ENCODE results near the gene KCNV2. TPM values are rescaled to one million over a fixed set of nuclear protein-coding genes. Genes with fewer than 3 reads are reported as not detected.

The KCNV2 gene
- total RNA-seq, 2 experiments from 2014 or later, result not detected

DNA sequence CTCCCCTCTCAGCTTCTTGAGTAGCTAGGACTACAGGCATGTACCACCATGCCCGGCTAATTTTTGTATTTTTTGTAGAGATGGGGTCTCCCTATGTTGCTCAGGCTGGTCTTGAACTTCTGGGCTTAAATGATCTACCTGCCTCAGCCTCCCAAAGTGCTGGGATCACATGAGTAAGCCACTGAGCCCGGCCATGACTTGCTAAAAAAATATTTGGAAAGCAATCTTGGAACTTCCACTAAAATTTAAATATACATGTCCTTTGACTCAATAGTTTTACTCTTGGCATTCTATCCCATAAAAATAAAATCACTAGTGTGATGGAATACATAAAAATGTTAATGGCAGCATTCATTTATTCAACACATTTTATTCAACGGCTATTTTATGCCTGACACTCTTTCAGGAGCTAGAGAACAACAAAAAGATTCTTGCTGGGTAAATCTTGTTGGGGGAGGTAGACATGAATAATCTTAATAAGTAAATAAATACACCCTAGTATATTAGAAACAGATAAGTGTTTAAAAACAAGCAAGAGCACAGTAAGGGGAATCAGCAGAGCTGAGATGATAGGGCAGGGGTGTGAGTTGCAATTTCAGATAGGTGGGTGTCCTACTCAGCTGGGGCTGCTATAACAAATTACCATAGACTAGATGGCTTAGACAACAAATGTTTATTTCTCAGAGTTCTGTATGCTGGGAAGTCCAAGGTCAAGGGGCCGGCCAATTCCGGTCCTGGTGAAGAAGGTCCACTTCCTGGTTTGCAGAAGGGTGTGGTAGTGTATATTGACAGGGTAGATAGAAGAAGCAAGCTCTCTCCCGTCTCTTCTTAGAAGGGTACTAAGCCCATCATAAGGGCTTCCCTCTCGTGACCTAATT is 50.7 kb downstream of the KCNV2 start:
- Histone ChIP-seq H3K4me3 (ENCODE audit: low read depth, low read length, poor library complexity, severe bottlenecking) (no peak overlapping the region), H3K27ac (ENCODE audit: low read depth, low read length, poor library complexity, severe bottlenecking) (no peak overlapping the region), H3K4me2 (ENCODE audit: low read length) (no peak overlapping the region), H3K4me1 (ENCODE audit: insufficient read depth, low read length, poor library complexity, severe bottlenecking) (no peaks in the 10 kb centered on the region), H3K9me2 (ENCODE audit: insufficient read depth, low read length) (no peaks in the 10 kb centered on the region), H3K9me3 (ENCODE audit: low read length) (no peaks in the 10 kb centered on the region), H3K79me2 (ENCODE audit: insufficient read depth, low read depth, low read length) (no peaks in the 10 kb centered on the region), H4K20me1 (ENCODE audit: insufficient read depth, low read length) (no peaks in the 10 kb centered on the region), H3K36me3 (ENCODE audit: insufficient read depth, low read length) (peaks cover 68% of the 10 kb centered on the region), H2AFZ (ENCODE audit: low read length) (no peak overlapping the region)
- no TSS peak for BruUV-seq (replicated peaks)
- CTCF ChIA-PET (ENCODE audit: unreplicated experiment), result no interaction called here
- POLR2A ChIA-PET, result interaction anchor here (0.6 to 0.7 kb wide), 2 partner anchors 48 to 1343 kb away, joined by 3 read pairs; no protein-coding TSS in a partner anchor
- no peak for DNase-seq (ENCODE audit: low spot score)
- TF ChIP-seq, protein P1, sequence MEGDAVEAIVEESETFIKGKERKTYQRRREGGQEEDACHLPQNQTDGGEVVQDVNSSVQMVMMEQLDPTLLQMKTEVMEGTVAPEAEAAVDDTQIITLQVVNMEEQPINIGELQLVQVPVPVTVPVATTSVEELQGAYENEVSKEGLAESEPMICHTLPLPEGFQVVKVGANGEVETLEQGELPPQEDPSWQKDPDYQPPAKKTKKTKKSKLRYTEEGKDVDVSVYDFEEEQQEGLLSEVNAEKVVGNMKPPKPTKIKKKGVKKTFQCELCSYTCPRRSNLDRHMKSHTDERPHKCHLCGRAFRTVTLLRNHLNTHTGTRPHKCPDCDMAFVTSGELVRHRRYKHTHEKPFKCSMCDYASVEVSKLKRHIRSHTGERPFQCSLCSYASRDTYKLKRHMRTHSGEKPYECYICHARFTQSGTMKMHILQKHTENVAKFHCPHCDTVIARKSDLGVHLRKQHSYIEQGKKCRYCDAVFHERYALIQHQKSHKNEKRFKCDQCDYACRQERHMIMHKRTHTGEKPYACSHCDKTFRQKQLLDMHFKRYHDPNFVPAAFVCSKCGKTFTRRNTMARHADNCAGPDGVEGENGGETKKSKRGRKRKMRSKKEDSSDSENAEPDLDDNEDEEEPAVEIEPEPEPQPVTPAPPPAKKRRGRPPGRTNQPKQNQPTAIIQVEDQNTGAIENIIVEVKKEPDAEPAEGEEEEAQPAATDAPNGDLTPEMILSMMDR (conservative IDR thresholded peaks at IDR 0.05; ENCODE audit: low read length), result no peak
- no peak for TF ChIP-seq EZH2phosphoT487 (IDR thresholded peaks at IDR 0.05; ENCODE audit: borderline replicate concordance, low read depth, low read length)
- intact Hi-C loops (cut with micrococcal nuclease; ENCODE audit: unreplicated experiment), result no loop called here

- POLR2A ChIA-PET, result interaction anchor here (0.6 kb wide), 1 partner anchor 47 kb away, joined by 3 read pairs; no protein-coding TSS in a partner anchor
- peaks cover 83% of the 10 kb centered on the region for H3K36me3 ChIP-seq (ENCODE audit: insufficient read depth, low read length)
- H3K79me2 ChIP-seq (ENCODE audit: insufficient read depth, low read depth, low read length), result peaks cover 3% of the 10 kb centered on the region; the same call in 1 of the 2 replicates
- H4K20me1 ChIP-seq (ENCODE audit: insufficient read depth, low read length), result no peaks in the 10 kb centered on the region
- H3K4me3 ChIP-seq (ENCODE audit: low read depth, low read length, poor library complexity, severe bottlenecking), result no peak overlapping the region
- no peak for TF ChIP-seq EZH2phosphoT487 (IDR thresholded peaks at IDR 0.05; ENCODE audit: borderline replicate concordance, low read depth, low read length)
- TF ChIP-seq, protein P1 (conservative IDR thresholded peaks at IDR 0.05; ENCODE audit: low read length), result no peak
- no peaks in the 10 kb centered on the region for H3K4me1 ChIP-seq (ENCODE audit: insufficient read depth, low read length, poor library complexity, severe bottlenecking)
- BruUV-seq (replicated peaks), result no TSS peak
- no peak overlapping the region for H2AFZ ChIP-seq (ENCODE audit: low read length)
- no peak for DNase-seq (ENCODE audit: low spot score)
- CTCF ChIA-PET (ENCODE audit: unreplicated experiment), result no interaction called here
- H3K9me2 ChIP-seq (ENCODE audit: insufficient read depth, low read length), result no peaks in the 10 kb centered on the region
- peaks cover 12% of the 10 kb centered on the region; the same call in 1 of the 2 replicates for H3K9me3 ChIP-seq (ENCODE audit: low read length)
- intact Hi-C loops (cut with micrococcal nuclease; ENCODE audit: unreplicated experiment), result no loop called here
- no peak overlapping the region for H3K27ac ChIP-seq (ENCODE audit: low read depth, low read length, poor library complexity, severe bottlenecking)
- no peak overlapping the region for H3K4me2 ChIP-seq (ENCODE audit: low read length)
Measured at GRCh38 chr9:2771087-2771486, 53.8 kb downstream of the KCNV2 start.

DNA sequence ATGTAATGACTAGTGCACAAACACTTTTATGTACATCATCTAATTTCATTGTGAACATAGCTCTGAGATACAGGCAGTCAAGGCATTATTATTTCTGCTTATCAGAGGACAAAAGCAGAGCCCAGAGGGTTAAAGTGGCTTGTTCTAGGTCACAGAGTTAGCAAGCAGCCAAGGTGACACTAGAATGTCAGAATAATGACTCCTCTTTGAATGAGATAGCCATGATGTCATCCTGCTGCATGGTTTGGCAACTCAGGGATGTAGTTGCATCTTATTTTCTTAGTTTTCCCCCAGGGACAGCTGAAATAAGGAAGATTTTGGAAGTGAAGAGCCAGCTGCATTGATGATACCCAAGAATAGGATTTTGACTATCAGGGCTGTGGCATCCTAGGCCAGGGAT is 54.4 kb downstream of the KCNV2 start:
- Histone ChIP-seq H3K79me2 (ENCODE audit: insufficient read depth, low read depth, low read length) (peaks cover 3% of the 10 kb centered on the region; the same call in 1 of the 2 replicates), H3K36me3 (ENCODE audit: insufficient read depth, low read length) (peaks cover 85% of the 10 kb centered on the region), H3K4me3 (ENCODE audit: low read depth, low read length, poor library complexity, severe bottlenecking) (no peak overlapping the region), H3K4me2 (ENCODE audit: low read length) (no peak overlapping the region), H3K4me1 (ENCODE audit: insufficient read depth, low read length, poor library complexity, severe bottlenecking) (no peaks in the 10 kb centered on the region), H3K9me3 (ENCODE audit: low read length) (peaks cover 17% of the 10 kb centered on the region; the same call in 1 of the 2 replicates), H4K20me1 (ENCODE audit: insufficient read depth, low read length) (no peaks in the 10 kb centered on the region), H3K27ac (ENCODE audit: low read depth, low read length, poor library complexity, severe bottlenecking) (no peak overlapping the region), H2AFZ (ENCODE audit: low read length) (no peak overlapping the region), H3K9me2 (ENCODE audit: insufficient read depth, low read length) (no peaks in the 10 kb centered on the region)
- BruUV-seq (replicated peaks), result no TSS peak
- no peak for DNase-seq (ENCODE audit: low spot score)
- POLR2A ChIA-PET, result no interaction called here
- TF ChIP-seq, protein P1 (conservative IDR thresholded peaks at IDR 0.05; ENCODE audit: low read length), result no peak
- no peak for TF ChIP-seq EZH2phosphoT487 (IDR thresholded peaks at IDR 0.05; ENCODE audit: borderline replicate concordance, low read depth, low read length)
- intact Hi-C loops (cut with micrococcal nuclease; ENCODE audit: unreplicated experiment), result no loop called here
- CTCF ChIA-PET (ENCODE audit: unreplicated experiment), result no interaction called here
